Stromal cell of bone marrow (primary cell): ENCODE data around the gene RABEPK.
"Not testable (repeated sequence)": the region's sequence is repeated elsewhere in the genome, so short reads cannot be mapped to it uniquely, and the experiment has no call there.

ENCODE experiments used
- DNase-seq: peaks from one replicate; pipeline ENCODE4 v3.0.0-alpha.2; 2012; ENCODE audit warnings: low read depth

Gene RABEPK

GRCh38 chr9:125194466-125194865 lies 5.9 kb upstream of the RABEPK start:
- not testable (repeated sequence) for DNase-seq

- not testable (repeated sequence) for DNase-seq
Observed at GRCh38 chr9:125195591-125195990, 4.8 kb upstream of the RABEPK start.

- no peak for DNase-seq
Observed at GRCh38 chr9:125202846-125203618, 2.7 kb downstream of the RABEPK start.

GRCh38 chr9:125204477-125204876 lies 4.1 kb downstream of the RABEPK start:
- no peak for DNase-seq

- no peak for DNase-seq
Observed at GRCh38 chr9:125214186-125214585, 13.8 kb downstream of the RABEPK start.

GRCh38 chr9:125218621-125219020 lies 18.3 kb downstream of the RABEPK start:
- no peak for DNase-seq

- not testable (repeated sequence) for DNase-seq
Observed at GRCh38 chr9:125224858-125225257, 24.5 kb downstream of the RABEPK start.

GRCh38 chr9:125227761-125228160 lies 27.4 kb downstream of the RABEPK start:
- no peak for DNase-seq

GRCh38 chr9:125233678-125234077 lies 33.3 kb downstream of the RABEPK start:
- DNase-seq: peak; percentile 98

GRCh38 chr9:125234099-125234498 lies 33.8 kb downstream of the RABEPK start:
- not testable (repeated sequence) for DNase-seq

- no peak for DNase-seq
Observed at GRCh38 chr9:125235804-125236519, 35.6 kb downstream of the RABEPK start.

GRCh38 chr9:125236520-125237159 lies 36.3 kb downstream of the RABEPK start:
- not testable (repeated sequence) for DNase-seq

GRCh38 chr9:125238127-125238914 lies 38.0 kb downstream of the RABEPK start:
- no peak for DNase-seq

- DNase-seq: no peak
Observed at GRCh38 chr9:125238915-125239446, 38.6 kb downstream of the RABEPK start.

GRCh38 chr9:125239631-125240597 lies 39.6 kb downstream of the RABEPK start:
- no peak for DNase-seq

- no peak for DNase-seq
Observed at GRCh38 chr9:125240649-125240999, 40.3 kb downstream of the RABEPK start.

- peak; percentile 99 for DNase-seq
Observed at GRCh38 chr9:125241000-125241862, 40.9 kb downstream of the RABEPK start, which contains the start of gene HSPA5. Gene HSPA5, minus strand, starts transcription at chr9:125241343. Its CDS starts 217 bp downstream, at chr9:125241126.

GRCh38 chr9:125241863-125242739 lies 41.8 kb downstream of the RABEPK start:
- no peak for DNase-seq
